B cell (primary cell): Measurements from ENCODE around the gene UNC5A. TPM values are rescaled to one million over a fixed set of nuclear protein-coding genes. Genes with fewer than 3 reads are reported as not detected.

Experiments
- ATAC-seq: fragments of 200-7000 bp; cut with Tn5 transposase; one replicate; pipeline ENCODE4 v1.10.0; 2021; ENCODE audit warnings: low read depth, mild to moderate bottlenecking, moderate number of reproducible peaks, moderate library complexity
- CTCF ChIA-PET: fragments of 350-600 bp; sonication (Branson Sonifier 250); formaldehyde crosslinking; loops from one replicate; lab custom pipeline; 2021; ENCODE audit warnings: antibody characterized with exemption, inconsistent platforms; lab: Charles Lee
- POLR2A ChIA-PET: fragments of 350-600 bp; sonication (Branson Sonifier 250); formaldehyde crosslinking; loops from one replicate; lab custom pipeline; 2021; ENCODE audit warnings: antibody characterized with exemption; lab: Charles Lee
- DNase-seq: peaks from one replicate; pipeline ENCODE4 v3.0.0; 2013
- H2AFZ ChIP-seq: 2 replicates; pipeline ENCODE4 v1.6.1; 2012; ENCODE audit warnings: mild to moderate bottlenecking, low read depth, low read length; ENCODE audit not compliant: insufficient read depth, poor library complexity, severe bottlenecking
- H3K27ac ChIP-seq, 2 donors: 1 replicate in 1 of 2; 2 replicates in 1 of 2; pipeline ENCODE4 v1.5.1; 2012 to 2013; ENCODE audit warnings: low read length in 2 of 2, mild to moderate bottlenecking in 2 of 2, moderate library complexity in 1 of 2
- H3K27me3 ChIP-seq, 4 experiments: fragments of 200-600 bp in 1 of 4; sonication (generic) in 1 of 4; replicated peaks in 1 of 4; 1 replicate in 2 of 4; 2 replicates in 2 of 4; pipeline versions ENCODE4 v1.6.1 to v1.7.0; 2013 to 2016; ENCODE audit warnings: low read length in 3 of 4, mild to moderate bottlenecking in 2 of 4, mixed read lengths in 1 of 4, moderate library complexity in 1 of 4; ENCODE audit not compliant: insufficient read depth in 4 of 4, control insufficient read depth in 3 of 4; ENCODE audit errors: control extremely low read depth in 1 of 4
- H3K36me3 ChIP-seq, 2 experiments: replicated peaks in 1 of 2; 1 replicate in 1 of 2; 2 replicates in 1 of 2; pipeline versions ENCODE4 v1.6.1 to v1.7.1; 2013; ENCODE audit warnings: low read length in 1 of 2; ENCODE audit not compliant: insufficient read depth in 2 of 2, control insufficient read depth in 1 of 2; ENCODE audit errors: control extremely low read depth in 1 of 2, extremely low read depth in 1 of 2
- H3K4me1 ChIP-seq, 2 donors: fragments of 200-600 bp in 1 of 2; sonication (generic) in 1 of 2; 1 replicate in 1 of 2; 2 replicates in 1 of 2; pipeline versions ENCODE4 v1.5.1 to v1.6.1; 2013 to 2017; ENCODE audit warnings: low read length in 2 of 2; ENCODE audit not compliant: control insufficient read depth in 2 of 2, insufficient read depth in 2 of 2
- H3K4me2 ChIP-seq: replicated peaks from 2 replicates; pipeline ENCODE3; 2012; ENCODE audit warnings: mild to moderate bottlenecking, low read depth, low read length; ENCODE audit not compliant: poor library complexity, severe bottlenecking
- H3K4me3 ChIP-seq, 5 experiments: fragments of 200-600 bp in 1 of 5; sonication (generic) in 1 of 5; 1 replicate in 3 of 5; 2 replicates in 2 of 5; pipeline versions ENCODE4 v1.5.1 to v1.7.0; 2011 to 2016; ENCODE audit warnings: low read length in 4 of 5, mild to moderate bottlenecking in 4 of 5, low read depth in 2 of 5, control low read depth in 1 of 5, moderate library complexity in 1 of 5; ENCODE audit not compliant: insufficient read depth in 1 of 5; ENCODE audit errors: control extremely low read depth in 1 of 5, extremely low read depth in 1 of 5
- H3K79me2 ChIP-seq: fragments of 200-600 bp; sonication (generic); one replicate; pipeline ENCODE4 v1.6.0; 2016; ENCODE audit warnings: low read length; ENCODE audit not compliant: control insufficient read depth, insufficient read depth
- H3K9ac ChIP-seq: fragments of 200-600 bp; sonication (generic); 2 replicates; pipeline ENCODE4 v1.6.1; 2017; ENCODE audit warnings: mild to moderate bottlenecking, low read length, moderate library complexity
- H3K9me3 ChIP-seq, 3 donors: one replicate each; pipeline versions ENCODE4 v1.6.1 to v1.7.1; 2013; ENCODE audit warnings: low read length in 2 of 3; ENCODE audit not compliant: control insufficient read depth in 2 of 3, insufficient read depth in 1 of 3; ENCODE audit errors: control extremely low read depth in 1 of 3
- H4K20me1 ChIP-seq: 2 replicates; pipeline ENCODE4 v1.6.0; 2012; ENCODE audit warnings: mild to moderate bottlenecking, low read length; ENCODE audit not compliant: insufficient read depth, control insufficient read depth, poor library complexity, severe bottlenecking
- H3K27ac Mint-ChIP-seq: one replicate; pipeline ENCODE4 v1.8.0; 2021; ENCODE audit warnings: mixed read lengths
- H3K27me3 Mint-ChIP-seq: one replicate; pipeline ENCODE4 v1.8.0; 2021; ENCODE audit warnings: mixed read lengths
- H3K4me1 Mint-ChIP-seq: one replicate; pipeline ENCODE4 v1.8.0; 2021; ENCODE audit warnings: mixed read lengths
- H3K4me3 Mint-ChIP-seq: one replicate; pipeline ENCODE4 v1.8.0; 2021; ENCODE audit warnings: mixed read lengths
- H3K9me3 Mint-ChIP-seq: one replicate; pipeline ENCODE4 v1.8.0; 2022; ENCODE audit warnings: mixed read lengths; ENCODE audit not compliant: insufficient read depth
- EZH2 ChIP-seq: IDR thresholded peaks from 2 replicates; pipeline ENCODE4 v1.6.1; 2012; ENCODE audit warnings: borderline replicate concordance, low read depth, mild to moderate bottlenecking, moderate library complexity, low read length; ENCODE audit not compliant: insufficient read depth, poor library complexity, severe bottlenecking
- WGBS: methylation state at CpG from one replicate; pipeline ENCODE4 v1.1.5; 2013; ENCODE audit warnings: missing lambda C conversion rate; ENCODE audit not compliant: insufficient coverage; 5-methylcytosine and 5-hydroxymethylcytosine counted together
- intact Hi-C: fragments of 100-400 bp; cut with micrococcal nuclease; formaldehyde crosslinking; loops from one replicate; pipeline ENCODE4 v1.10.0; 2022
- polyA plus RNA-seq: library from polyadenylated mRNA; depleted of rRNA; stranded (reverse); fragments of >200 nt; gene quantifications from 2 replicates; pipeline ENCODE4 v1.2.3, GENCODE V29; 2012
- total RNA-seq, 2 donors: library from RNA; stranded (reverse); fragments of 120-200 nt in 1 of 2; gene quantifications; 1 replicate in 1 of 2; 2 replicates in 1 of 2; pipeline versions ENCODE4 v1.2.3 to v1.2.4, GENCODE V29; 2013 to 2022
- TF ChIP-seq, protein P1 (sequence below): fragments of 200-600 bp; IDR thresholded peaks from one replicate; pipeline ENCODE4 v1.8.0; 2022; ENCODE audit warnings: antibody characterized with exemption, mild to moderate bottlenecking

The UNC5A gene
- total and polyA plus RNA-seq, 2 donors (not counting 1 experiment from before 2014, with no cell fraction given), result not detected

DNA sequence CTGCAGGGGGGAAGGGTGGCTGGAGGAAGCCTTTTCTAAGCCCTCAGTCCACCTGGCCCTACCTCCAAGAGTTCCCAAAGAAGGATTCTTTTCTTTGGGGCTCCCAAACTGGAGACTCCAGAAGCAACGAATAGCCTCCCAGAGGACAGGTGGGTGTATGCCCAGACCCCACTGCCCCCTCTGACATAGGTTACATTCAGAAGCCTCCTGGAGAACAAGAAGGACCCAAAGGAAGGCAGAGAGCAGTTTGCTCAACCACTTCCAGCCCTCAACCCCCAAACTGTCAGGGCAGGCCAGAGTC lies 78.5 kb downstream of the UNC5A start:
- Histone ChIP-seq H3K9me3 (no peaks in the 10 kb centered on the region), H3K4me3 (no peak overlapping the region), H3K79me2 (no peaks in the 10 kb centered on the region), H3K27me3 (peaks cover 0 to 7% (median 0%) of the 10 kb centered on the region in 4 experiments), H2AFZ (no peak overlapping the region), H3K4me2 (no peak overlapping the region), H3K36me3 (no peaks in the 10 kb centered on the region), H3K9ac (no peak overlapping the region), H4K20me1 (no peaks in the 10 kb centered on the region), H3K4me1 (no peaks in the 10 kb centered on the region), H3K27ac (no peak overlapping the region)
- no peaks in the 10 kb centered on the region for H3K9me3 Mint-ChIP-seq
- 50% methylated on average over 1 of the region's 1 CpG for WGBS
- ATAC-seq (no peak), DNase-seq (no peak)
- no peak overlapping the region for H3K4me3 Mint-ChIP-seq
- no peak for TF ChIP-seq EZH2
- TF ChIP-seq, protein P1, sequence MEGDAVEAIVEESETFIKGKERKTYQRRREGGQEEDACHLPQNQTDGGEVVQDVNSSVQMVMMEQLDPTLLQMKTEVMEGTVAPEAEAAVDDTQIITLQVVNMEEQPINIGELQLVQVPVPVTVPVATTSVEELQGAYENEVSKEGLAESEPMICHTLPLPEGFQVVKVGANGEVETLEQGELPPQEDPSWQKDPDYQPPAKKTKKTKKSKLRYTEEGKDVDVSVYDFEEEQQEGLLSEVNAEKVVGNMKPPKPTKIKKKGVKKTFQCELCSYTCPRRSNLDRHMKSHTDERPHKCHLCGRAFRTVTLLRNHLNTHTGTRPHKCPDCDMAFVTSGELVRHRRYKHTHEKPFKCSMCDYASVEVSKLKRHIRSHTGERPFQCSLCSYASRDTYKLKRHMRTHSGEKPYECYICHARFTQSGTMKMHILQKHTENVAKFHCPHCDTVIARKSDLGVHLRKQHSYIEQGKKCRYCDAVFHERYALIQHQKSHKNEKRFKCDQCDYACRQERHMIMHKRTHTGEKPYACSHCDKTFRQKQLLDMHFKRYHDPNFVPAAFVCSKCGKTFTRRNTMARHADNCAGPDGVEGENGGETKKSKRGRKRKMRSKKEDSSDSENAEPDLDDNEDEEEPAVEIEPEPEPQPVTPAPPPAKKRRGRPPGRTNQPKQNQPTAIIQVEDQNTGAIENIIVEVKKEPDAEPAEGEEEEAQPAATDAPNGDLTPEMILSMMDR, result no peak
- ChIA-PET POLR2A (no interaction called here), CTCF (no interaction called here)
- no peak overlapping the region for H3K27ac Mint-ChIP-seq
- intact Hi-C loops, result no loop called here
- peaks cover 18% of the 10 kb centered on the region for H3K27me3 Mint-ChIP-seq
- no peaks in the 10 kb centered on the region for H3K4me1 Mint-ChIP-seq

- whole genome bisulfite sequencing, result 93% methylated on average over 21 of the region's 24 CpGs
- H3K4me3 Mint-ChIP-seq, result no peak overlapping the region
- H3K4me1 ChIP-seq, result no peaks in the 10 kb centered on the region
- H3K27ac Mint-ChIP-seq, result no peak overlapping the region
- H3K9ac ChIP-seq, result no peak overlapping the region
- H4K20me1 ChIP-seq, result no peaks in the 10 kb centered on the region
- ATAC-seq (no peak), DNase-seq (no peak)
- H3K27me3 ChIP-seq, result peaks cover 0 to 7% (median 0%) of the 10 kb centered on the region in 4 experiments
- POLR2A ChIA-PET, result no interaction called here
- H3K36me3 ChIP-seq, result no peaks in the 10 kb centered on the region
- H2AFZ ChIP-seq, result no peak overlapping the region
- H3K9me3 Mint-ChIP-seq, result no peaks in the 10 kb centered on the region
- no peak overlapping the region for H3K27ac ChIP-seq
- no peaks in the 10 kb centered on the region for H3K4me1 Mint-ChIP-seq
- intact Hi-C loops, result no loop called here
- peaks cover 18% of the 10 kb centered on the region for H3K27me3 Mint-ChIP-seq
- H3K4me3 ChIP-seq, result no peak overlapping the region
- H3K4me2 ChIP-seq, result no peak overlapping the region
- TF ChIP-seq, protein P1, result no peak
- no peak for TF ChIP-seq EZH2
- H3K9me3 ChIP-seq, result no peaks in the 10 kb centered on the region
- CTCF ChIA-PET, result no interaction called here
- no peaks in the 10 kb centered on the region for H3K79me2 ChIP-seq
Observed at GRCh38 chr5:176889321-176890280, 79.2 kb downstream of the UNC5A start.
